Left colon (tissue), 2 donors: ENCODE data around the gene MPI. TPM values are rescaled to one million over a fixed set of nuclear protein-coding genes. Genes with fewer than 3 reads are reported as not detected.

Experiments
- ATAC-seq: fragments of 200-7000 bp; cut with Tn5 transposase; one replicate; pipeline ENCODE4 v1.9.1; 2020; ENCODE audit warnings: mild to moderate bottlenecking, moderate library complexity
- DNase-seq, 2 donors: peaks; one replicate each; pipeline ENCODE4 v3.0.0-alpha.2; 2020
- intact Hi-C, 2 donors: fragments of 100-400 bp; cut with DNase I in 1 of 2; cut with micrococcal nuclease in 1 of 2; formaldehyde crosslinking; loops; one replicate each; pipeline versions ENCODE4 v1.11.2 to v1.14.0; 2022; cut with DNase I, micrococcal nuclease
- long read RNA-seq: library from polyadenylated mRNA; unstranded; transcript quantifications from one replicate; pipeline ENCODE4 v2.0.0, GENCODE V29; 2021
- total RNA-seq, 2 donors: library from RNA; stranded (reverse); fragmentation: NEBNext Ultra II Directional; extraction: Animal tissue kit (Norgen Biotek cat#: 25700); gene quantifications; one replicate each; pipeline ENCODE4 v1.2.1, GENCODE V29; 2021
- donor health status: DM: no; HTN: no; CAD: no.
- donor health status: DM: yes; HTN: yes; CAD: no.

The MPI gene
- total RNA-seq, result 10 to 100 TPM; 62.2 to 76.7 TPM
- long read RNA-seq, full-length matches to known transcripts, result 54 of 76 reads
- long read RNA-seq, partial matches to known transcripts, result 16 of 76 reads
- long read RNA-seq, other reads (novel, unspliced or antisense), result 6 of 76 reads

DNA sequence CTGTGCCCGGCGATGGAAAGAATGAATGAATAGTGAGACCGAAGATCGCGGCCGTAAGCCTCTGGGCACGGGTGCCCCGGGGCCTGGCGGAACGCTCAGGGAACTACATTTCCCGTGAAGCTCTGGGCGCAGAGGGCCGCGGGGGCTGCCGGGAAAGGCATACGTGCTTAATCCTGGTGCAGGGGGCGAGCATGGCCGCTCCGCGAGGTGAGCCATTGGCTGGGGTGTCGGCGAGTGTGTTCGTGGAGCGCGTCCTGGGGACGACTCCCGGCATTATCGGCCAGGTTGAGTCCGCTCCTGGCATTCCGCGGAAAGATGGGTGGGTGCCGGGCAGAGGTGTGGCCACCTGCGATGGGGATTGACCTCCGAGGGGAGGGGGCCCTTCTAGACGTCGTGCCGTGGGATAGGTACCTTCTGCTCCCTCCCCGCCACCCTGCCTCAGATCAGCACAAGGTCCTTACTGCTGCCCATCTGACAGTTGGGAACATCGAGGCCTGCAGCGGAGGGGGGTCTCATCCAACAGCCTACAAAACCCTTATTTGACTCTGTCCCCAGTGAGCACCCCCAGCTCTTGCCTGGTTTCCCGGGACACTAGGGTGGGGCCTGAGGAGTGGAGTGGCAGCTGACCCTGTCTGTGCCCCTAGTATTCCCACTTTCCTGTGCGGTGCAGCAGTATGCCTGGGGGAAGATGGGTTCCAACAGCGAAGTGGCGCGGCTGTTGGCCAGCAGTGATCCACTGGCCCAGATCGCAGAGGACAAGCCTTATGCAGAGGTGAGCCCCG lies at the start of gene MPI:
TSS of gene MPI (plus strand) at position 160 of the 782 bp plus-strand sequence. CDS start at position 192, 32 bp downstream.
- DNase-seq (peak; percentile 85 to 90), ATAC-seq (peak; percentile 75)
- intact Hi-C loops, result no loop called here

DNA sequence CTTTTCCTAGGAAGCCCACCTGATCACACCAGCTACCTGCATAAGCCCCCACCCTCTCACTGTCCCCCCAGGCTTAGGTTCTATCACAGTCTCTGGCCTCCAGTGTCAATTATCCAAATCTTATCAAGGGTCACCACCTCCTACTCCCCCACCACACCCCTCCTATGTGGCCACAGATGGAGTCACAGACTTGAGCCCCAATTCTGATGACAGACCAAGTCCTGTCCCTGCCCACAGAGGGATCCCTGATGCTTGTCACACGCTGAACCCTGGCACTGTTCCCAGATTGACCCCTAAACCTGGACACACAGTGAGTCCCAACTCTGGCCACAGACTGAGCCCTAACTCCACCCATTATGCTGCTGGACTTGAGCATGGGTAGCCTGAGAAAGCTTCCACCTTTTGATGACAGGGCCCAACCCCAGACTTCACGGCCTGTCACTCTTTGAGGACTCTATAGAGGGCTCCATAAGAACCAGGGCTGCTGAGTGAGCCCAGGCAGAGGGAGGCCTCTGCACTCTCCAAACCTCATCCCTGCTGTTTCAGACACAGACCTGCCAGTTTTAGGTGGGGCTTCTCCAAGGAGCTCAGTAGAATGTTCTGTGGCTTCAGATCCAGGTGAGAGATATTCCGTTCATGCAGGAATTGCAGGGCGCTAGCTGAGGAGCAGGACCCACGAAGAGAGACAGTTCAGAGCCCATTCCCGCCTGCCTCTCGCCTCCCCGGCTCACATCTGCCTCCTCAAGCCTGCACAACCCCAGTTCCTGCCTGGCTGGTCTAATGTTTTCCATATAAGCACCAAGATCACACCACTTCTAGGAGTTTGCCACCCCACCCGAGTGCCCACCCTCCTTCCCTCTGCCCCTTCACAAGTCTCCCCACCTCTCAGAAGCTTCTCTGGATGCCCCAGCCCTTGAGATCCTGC lies 48.7 kb upstream of the MPI start:
- ATAC-seq (no peak), DNase-seq (no peak)
- intact Hi-C loops, result no loop called here

GRCh38 chr15:74841891-74842373 lies 47.9 kb upstream of the MPI start:
- DNase-seq (peak; percentile 39 to 63), ATAC-seq (peak; percentile 20)
- intact Hi-C loops, result no loop called here

DNA sequence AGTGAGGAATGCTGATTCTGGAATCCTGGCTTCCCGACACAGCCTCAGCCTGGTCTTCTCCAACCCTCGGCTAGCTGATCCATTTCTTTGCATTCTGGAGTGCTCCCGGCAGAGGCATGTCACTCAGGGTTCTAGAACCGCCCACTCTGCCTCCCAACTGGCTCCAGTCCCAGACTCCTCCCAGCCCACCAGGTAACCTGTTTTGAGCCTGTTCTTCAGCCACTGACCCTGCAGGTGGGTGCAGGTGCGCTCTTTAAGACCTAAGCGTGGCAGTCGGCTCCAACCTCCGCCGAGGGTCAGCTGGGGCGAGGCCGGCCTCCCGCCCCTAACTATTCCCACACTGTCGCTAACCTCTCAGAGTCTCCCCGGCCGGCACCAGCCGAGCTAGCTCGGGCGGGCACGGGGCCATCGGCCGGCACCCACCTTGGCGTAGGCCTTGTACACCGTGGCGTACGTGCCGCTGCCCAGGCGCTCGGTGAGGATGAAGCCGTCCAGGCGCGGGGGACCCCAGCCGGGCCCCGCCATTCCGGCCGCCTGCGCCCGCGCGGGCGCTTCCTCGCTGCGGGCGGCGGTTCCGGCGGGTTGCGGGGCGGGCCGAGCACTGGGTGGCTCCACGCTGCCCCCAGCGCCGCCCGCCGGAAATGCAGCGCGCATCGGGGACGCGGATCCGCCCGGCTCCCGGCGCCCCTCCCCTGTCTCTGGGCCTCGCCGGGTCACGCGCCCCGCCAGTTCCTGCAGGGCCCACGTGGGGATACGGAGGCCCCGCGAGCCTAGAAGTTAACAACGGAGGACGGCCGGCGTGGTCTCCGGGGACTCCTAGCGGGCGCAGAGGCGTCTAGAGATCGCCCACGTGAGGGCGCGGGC lies 47.0 kb upstream of the MPI start, which contains the start of gene ULK3:
TSS of gene ULK3 (minus strand) at position 576 of the 864 bp plus-strand sequence. CDS start at position 525, 51 bp downstream.
- intact Hi-C loops, result no loop called here
- peak; percentile 83 for ATAC-seq
- peak; percentile 90 to 93 for DNase-seq

GRCh38 chr15:74843445-74843828 lies 46.4 kb upstream of the MPI start:
- no peak for DNase-seq
- intact Hi-C loops, result no loop called here
- ATAC-seq, result no peak

DNA sequence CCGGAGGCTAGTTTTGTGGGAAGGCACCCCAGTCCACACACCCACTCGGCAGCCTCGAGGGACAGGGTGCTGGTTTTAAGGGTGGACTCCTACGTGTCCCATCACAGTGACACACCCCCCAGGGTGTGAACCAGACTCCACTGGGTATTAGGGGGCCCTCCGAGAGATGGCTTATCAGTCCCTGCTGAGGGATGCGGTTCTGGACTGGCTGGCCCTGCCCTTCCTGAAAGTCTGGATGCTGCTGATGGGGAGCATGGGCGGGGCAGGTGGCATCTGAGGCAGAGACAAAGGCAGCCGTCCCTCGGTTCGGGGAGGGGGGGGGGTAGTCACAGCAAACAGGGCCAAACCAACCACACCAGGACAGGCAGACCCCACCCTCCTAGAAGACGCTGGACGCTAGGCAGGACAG lies 45.9 kb upstream of the MPI start:
- DNase-seq (no peak), ATAC-seq (no peak)
- intact Hi-C loops, result no loop called here

DNA sequence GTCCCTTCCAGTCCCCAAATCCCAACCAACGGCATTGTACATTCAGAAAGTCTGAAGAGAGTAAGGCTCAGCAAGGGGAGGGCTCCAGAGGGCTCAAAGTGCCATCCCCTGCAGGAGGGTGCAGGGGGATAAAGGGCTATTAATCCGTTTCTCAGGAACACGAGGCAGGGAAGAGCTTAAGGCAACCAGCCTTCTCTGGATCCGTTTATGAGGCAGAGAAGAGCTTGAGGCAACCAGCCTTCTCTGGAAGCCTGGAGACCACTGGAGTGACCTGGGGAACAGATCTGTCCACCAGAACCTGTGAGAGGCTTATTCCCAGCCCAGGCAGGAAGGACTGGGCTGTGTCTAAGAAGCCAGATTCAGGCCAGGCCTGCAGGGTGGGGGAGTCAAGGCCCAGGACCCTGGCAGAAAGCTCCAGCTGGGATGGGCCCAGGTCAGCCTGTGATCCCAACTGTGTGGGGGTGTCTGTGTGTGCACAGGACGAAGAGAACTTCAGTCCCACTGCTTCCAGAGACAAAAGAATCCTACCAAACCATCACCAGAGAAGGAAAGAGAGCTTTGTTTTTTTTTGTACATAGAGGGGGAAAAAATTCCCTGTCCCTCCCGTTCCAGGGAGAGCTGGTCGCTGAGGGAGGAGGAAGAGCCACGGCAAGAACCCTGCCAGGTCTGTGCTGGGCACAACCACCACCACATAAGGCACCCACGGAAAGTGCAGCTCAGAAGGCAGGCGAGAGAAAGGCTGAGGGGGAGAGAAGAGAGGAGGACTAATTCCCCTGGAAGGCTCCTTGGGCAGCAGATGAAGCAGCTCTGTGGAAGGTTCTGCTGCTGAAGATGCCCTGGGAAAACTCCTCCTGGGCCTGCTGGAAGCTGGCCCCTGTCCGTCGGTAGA lies 45.3 kb upstream of the MPI start:
- ATAC-seq, result no peak
- DNase-seq, result no peak

GRCh38 chr15:74845208-74845568 lies 44.7 kb upstream of the MPI start:
- ATAC-seq, result no peak
- intact Hi-C loops, result no loop called here
- no peak for DNase-seq

More for the DNA sequence above, 45.3 kb upstream of the MPI start:
- intact Hi-C loops, result no loop called here

GRCh38 chr15:74845581-74845980 lies 44.3 kb upstream of the MPI start:
- ATAC-seq (no peak), DNase-seq (no peak)
- intact Hi-C loops, result no loop called here

GRCh38 chr15:74847432-74847831 lies 42.4 kb upstream of the MPI start:
- intact Hi-C loops, result no loop called here
- ATAC-seq, result no peak
- DNase-seq, result no peak

DNA sequence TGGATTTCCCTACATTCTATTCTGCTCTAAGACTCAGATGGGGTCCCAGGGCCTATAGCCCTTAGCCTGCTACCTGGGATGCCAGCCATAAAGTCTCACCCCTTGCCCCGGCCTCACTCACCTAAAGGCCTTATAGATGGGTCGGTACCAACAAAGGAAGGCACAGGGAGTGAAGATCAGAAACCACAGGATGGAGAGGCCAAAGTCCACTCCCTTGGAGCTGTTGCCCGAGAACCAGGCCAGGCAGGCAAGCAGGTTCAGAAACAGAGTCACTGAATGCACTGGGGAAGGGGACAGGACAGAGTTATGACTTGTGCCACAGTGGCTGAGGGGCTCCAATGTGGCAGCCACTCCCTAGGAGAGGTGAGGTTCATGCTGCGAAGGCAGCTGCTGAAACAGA lies 39.4 kb upstream of the MPI start:
- DNase-seq (no peak), ATAC-seq (peak; percentile 74)

GRCh38 chr15:74851960-74852359 lies 37.9 kb upstream of the MPI start:
- ATAC-seq, result no peak
- intact Hi-C loops, result no loop called here
- DNase-seq, result no peak

More for the DNA sequence above, 39.4 kb upstream of the MPI start:
- intact Hi-C loops, result no loop called here

GRCh38 chr15:74854453-74855022 lies 35.3 kb upstream of the MPI start:
- intact Hi-C loops, result loop anchor here in 1 of 2 donors (5.0 kb wide), 1 partner anchor 43 kb away; no protein-coding TSS in a partner anchor
- no peak for ATAC-seq
- no peak for DNase-seq

DNA sequence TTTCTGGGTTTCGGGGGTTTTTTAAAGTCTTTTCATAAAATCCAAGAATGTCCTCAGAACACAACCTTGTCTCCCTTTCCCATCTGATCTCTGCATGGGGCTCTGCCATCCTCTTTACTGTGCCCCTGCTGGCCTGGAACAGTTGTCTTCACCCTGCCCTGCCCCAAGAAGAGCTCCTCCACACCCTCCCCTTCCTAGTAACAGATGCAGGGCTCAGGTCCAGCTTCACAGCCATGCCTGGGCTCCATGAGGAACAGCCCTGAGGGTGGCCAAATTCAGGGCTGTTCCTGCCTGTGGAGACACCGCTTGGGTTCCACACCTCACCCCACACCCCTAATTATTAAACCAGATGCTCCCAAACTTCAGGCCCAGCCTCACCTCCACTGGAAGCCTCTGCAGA lies 34.0 kb upstream of the MPI start:
- ATAC-seq (no peak), DNase-seq (no peak)
- intact Hi-C loops, result loop anchor here in 1 of 2 donors (5.0 kb wide), 1 partner anchor 41 kb away; no protein-coding TSS in a partner anchor

- DNase-seq, result no peak
- intact Hi-C loops, result loop anchor here in 1 of 2 donors (5.0 kb wide), 1 partner anchor 41 kb away; no protein-coding TSS in a partner anchor
- no peak for ATAC-seq
These were observed 33.3 kb upstream of the MPI start for GRCh38 chr15:74856537-74856936.

- ATAC-seq (peak; percentile 93), DNase-seq (peak; percentile 69 to 80)
- intact Hi-C loops, result loop anchor here in 1 of 2 donors (5.0 kb wide), 1 partner anchor 40 kb away; no protein-coding TSS in a partner anchor
These were observed 32.7 kb upstream of the MPI start for GRCh38 chr15:74857082-74857655.
